Gastroesophageal sphincter (tissue), 4 donors: Measurements from ENCODE around the gene SPTBN5. TPM values are rescaled to one million over a fixed set of nuclear protein-coding genes. Genes with fewer than 3 reads are reported as not detected.

Source experiments
- ATAC-seq: fragments of 150-250 bp; one replicate; pipeline ENCODE4 v1.9.1; 2016; ENCODE audit warnings: mild to moderate bottlenecking, moderate library complexity
- H3K27ac ChIP-seq, 4 donors: fragments of 200-600 bp; sonication (generic) in 3 of 4; 1 replicate in 3 of 4; 2 replicates in 1 of 4; pipeline ENCODE4 v1.5.1; 2016 to 2019
- H3K27me3 ChIP-seq: fragments of 200-600 bp; sonication (generic); one replicate; pipeline ENCODE4 v1.5.1; 2019
- H3K36me3 ChIP-seq, 2 donors: fragments of 200-600 bp; sonication (generic); one replicate each; pipeline ENCODE4 v1.5.1; 2019; ENCODE audit warnings: control low read depth in 1 of 2
- H3K4me1 ChIP-seq, 3 donors: fragments of 200-600 bp; sonication (generic); 1 replicate in 2 of 3; 2 replicates in 1 of 3; pipeline ENCODE4 v1.5.1; 2016 to 2019; ENCODE audit warnings: control low read depth in 2 of 3
- H3K4me3 ChIP-seq, 2 donors: fragments of 200-600 bp; sonication (generic); one replicate each; pipeline ENCODE4 v1.5.1; 2019; ENCODE audit warnings: mild to moderate bottlenecking in 1 of 2, moderate library complexity in 1 of 2
- H3K9me3 ChIP-seq, 3 donors: fragments of 200-600 bp; sonication (generic); one replicate each; pipeline ENCODE4 v1.5.1; 2017 to 2019; ENCODE audit warnings: control low read depth in 2 of 3
- CTCF ChIP-seq, 4 experiments: fragments of 200-600 bp in 2 of 4; fragments of 450-650 bp in 2 of 4; sonication (generic) in 1 of 4; IDR thresholded peaks; one replicate each; pipeline ENCODE4 v1.5.1; 2017 to 2019; ENCODE audit warnings: antibody characterized with exemption in 4 of 4, mild to moderate bottlenecking in 2 of 4, moderate library complexity in 2 of 4
- EP300 ChIP-seq: sonication (generic); formaldehyde crosslinking; IDR thresholded peaks from one replicate; pipeline ENCODE4 v1.6.1; 2017; ENCODE audit warnings: antibody characterized with exemption, mild to moderate bottlenecking
- POLR2A ChIP-seq, 2 donors: fragments of 450-650 bp; IDR thresholded peaks; one replicate each; pipeline ENCODE4 v1.6.1; 2017; ENCODE audit warnings: antibody characterized with exemption in 2 of 2, mild to moderate bottlenecking in 2 of 2, moderate library complexity in 1 of 2
- POLR2AphosphoS5 ChIP-seq: sonication (generic); formaldehyde crosslinking; IDR thresholded peaks from one replicate; pipeline ENCODE4 v1.6.1; 2017; ENCODE audit warnings: antibody characterized with exemption
- WGBS, 2 donors: methylation state at CpG; one replicate each; pipeline ENCODE4 v1.1.5; 2018; ENCODE audit warnings: low coverage in 1 of 2; 5-methylcytosine and 5-hydroxymethylcytosine counted together
- total RNA-seq, 4 donors: library from RNA; depleted of rRNA; stranded (reverse); fragments of >200 nt; gene quantifications; one replicate each; pipeline ENCODE4 v1.1.0, GENCODE V29; 2016

Gene SPTBN5
- total RNA-seq, 4 donors from 2014 or later = 0.13 to 0.93 (median 0.38) TPM

DNA sequence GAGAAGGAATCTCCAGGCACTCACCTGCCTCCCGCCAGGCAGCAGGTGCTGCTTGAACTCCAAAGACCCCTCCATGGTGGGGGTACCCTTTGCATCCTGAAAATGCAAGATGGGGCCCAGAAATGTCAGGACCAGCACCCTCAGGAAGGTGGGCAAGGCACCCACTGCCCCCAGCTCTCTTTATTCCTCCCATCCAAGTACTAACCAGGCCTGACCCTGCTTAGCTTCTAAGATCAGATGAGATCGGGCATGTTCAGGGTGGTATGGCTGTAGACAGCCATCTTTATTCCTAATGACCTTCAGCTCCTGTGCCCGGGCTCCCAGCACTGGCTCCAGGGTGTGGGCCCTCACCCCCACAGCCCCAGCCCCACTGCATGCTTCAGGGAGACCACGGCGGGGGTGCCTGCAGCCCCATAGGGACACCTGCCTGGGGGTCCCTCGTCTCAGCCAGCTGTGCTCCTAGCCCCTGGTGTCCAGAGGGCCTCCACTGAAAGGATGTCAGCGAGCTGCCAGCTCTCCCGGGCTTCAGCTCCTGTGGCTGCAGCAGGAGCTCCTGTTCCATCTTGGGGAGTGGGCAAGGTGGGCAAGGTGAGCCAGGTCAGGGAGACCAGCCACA lies 42.0 kb downstream of the SPTBN5 start:
- ATAC-seq = no peak
- TF ChIP-seq POLR2A (IDR thresholded peaks at IDR 0.05) (no peak), CTCF (IDR thresholded peaks at IDR 0.05) (no peak), EP300 (no peak), POLR2AphosphoS5 (no peak)
- Histone ChIP-seq H3K4me3 (no peak overlapping the region), H3K27me3 (peaks cover 61% of the 10 kb centered on the region), H3K27ac (no peak overlapping the region), H3K9me3 (no peaks in the 10 kb centered on the region), H3K4me1 (no peaks in the 10 kb centered on the region), H3K36me3 (peaks cover 0 to 23% of the 10 kb centered on the region in 2 donors)
- no CpG with 5 or more reads among the region's 8 CpGs for WGBS, 2 donors

- peaks cover 54% of the 10 kb centered on the region for H3K27me3 ChIP-seq
- H3K36me3 ChIP-seq = peaks cover 0 to 30% of the 10 kb centered on the region in 2 donors
- H3K4me3 ChIP-seq = no peak overlapping the region
- no peak overlapping the region for H3K27ac ChIP-seq
- H3K9me3 ChIP-seq = no peaks in the 10 kb centered on the region
- WGBS, 2 donors = 100% methylated on average over 1 of the region's 11 CpGs; no CpG with 5 or more reads in 1 of the 2 donors
- no peak for ATAC-seq
- TF ChIP-seq CTCF (IDR thresholded peaks at IDR 0.05) (no peak), POLR2A (IDR thresholded peaks at IDR 0.05) (no peak), EP300 (no peak), POLR2AphosphoS5 (no peak)
- H3K4me1 ChIP-seq = no peaks in the 10 kb centered on the region
These were observed 42.7 kb downstream of the SPTBN5 start for GRCh38 chr15:41851167-41851523.

- H3K27ac ChIP-seq = no peak overlapping the region
- H3K9me3 ChIP-seq = no peaks in the 10 kb centered on the region
- WGBS, 2 donors = 90% methylated on average over 2 of the region's 16 CpGs; no CpG with 5 or more reads in 1 of the 2 donors
- no peak for ATAC-seq
- H3K27me3 ChIP-seq = peaks cover 48% of the 10 kb centered on the region
- H3K36me3 ChIP-seq = peaks cover 0 to 35% of the 10 kb centered on the region in 2 donors
- no peak overlapping the region for H3K4me3 ChIP-seq
- H3K4me1 ChIP-seq = no peaks in the 10 kb centered on the region
- no peak for TF ChIP-seq EP300
- TF ChIP-seq POLR2A (IDR thresholded peaks at IDR 0.05) = no peak
- no peak for TF ChIP-seq POLR2AphosphoS5
- no peak for TF ChIP-seq CTCF (IDR thresholded peaks at IDR 0.05)
These were observed 43.2 kb downstream of the SPTBN5 start for GRCh38 chr15:41850482-41851166.

DNA sequence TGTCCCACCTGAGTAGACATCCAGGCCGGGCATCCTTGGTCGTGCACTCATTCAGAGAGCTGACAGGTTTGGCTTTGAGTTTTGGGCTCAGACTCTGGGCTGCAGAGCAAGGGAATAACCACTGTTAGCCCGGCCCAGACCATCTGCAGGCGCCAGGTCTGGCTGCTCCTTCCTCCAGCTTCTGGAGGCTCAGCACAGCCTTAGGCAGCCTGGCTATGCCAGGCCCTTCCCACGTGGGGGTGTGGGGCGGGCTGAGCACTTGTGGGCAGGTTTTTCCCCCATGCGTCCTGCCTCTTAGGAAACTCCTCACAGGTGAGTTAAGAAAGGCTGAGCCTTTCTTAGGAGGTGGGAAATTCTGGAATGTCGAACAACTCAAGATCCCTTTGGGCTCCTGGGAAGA lies 44.0 kb downstream of the SPTBN5 start:
- Histone ChIP-seq H3K9me3 (no peaks in the 10 kb centered on the region), H3K4me3 (no peak overlapping the region), H3K27ac (no peak overlapping the region), H3K27me3 (peaks cover 41% of the 10 kb centered on the region), H3K36me3 (peaks cover 0 to 43% of the 10 kb centered on the region in 2 donors), H3K4me1 (no peaks in the 10 kb centered on the region)
- ATAC-seq = no peak
- 80 to 100% methylated on average over 1 of the region's 8 CpGs for WGBS, 2 donors
- TF ChIP-seq EP300 = no peak
- no peak for TF ChIP-seq POLR2AphosphoS5
- no peak for TF ChIP-seq CTCF (IDR thresholded peaks at IDR 0.05)
- no peak for TF ChIP-seq POLR2A (IDR thresholded peaks at IDR 0.05)

GRCh38 chr15:41849204-41849603 lies 44.6 kb downstream of the SPTBN5 start:
- WGBS, 2 donors = 71 to 79% methylated on average over 4 to 6 of the region's 6 CpGs
- H3K4me1 ChIP-seq = no peaks in the 10 kb centered on the region
- peaks cover 34% of the 10 kb centered on the region for H3K27me3 ChIP-seq
- no peak for TF ChIP-seq EP300
- TF ChIP-seq CTCF (IDR thresholded peaks at IDR 0.05) = no peak
- TF ChIP-seq POLR2A (IDR thresholded peaks at IDR 0.05) = no peak
- TF ChIP-seq POLR2AphosphoS5 = no peak
- no peak overlapping the region for H3K27ac ChIP-seq
- no peak for ATAC-seq
- no peak overlapping the region for H3K4me3 ChIP-seq
- H3K36me3 ChIP-seq = peaks cover 0 to 49% of the 10 kb centered on the region in 2 donors
- no peaks in the 10 kb centered on the region for H3K9me3 ChIP-seq
